GM12878 (cell line): ENCODE measurements around the gene XPNPEP2. TPM values are rescaled to one million over a fixed set of nuclear protein-coding genes. Genes with fewer than 3 reads are reported as not detected.

Experiments used
- ATAC-seq: fragments of 200-7000 bp; cut with Tn5 transposase; 3 replicates; pipeline ENCODE4 v1.9.1; 2020; ENCODE audit warnings: mild to moderate bottlenecking, moderate library complexity
- BruUV-seq: library from RNA; stranded (reverse); fragments of 400-500 nt; replicated peaks from 2 replicates; lab custom pipeline; 2021; lab: Mats Ljungman, UMichigan
- CTCF ChIA-PET: fragments of 300-600 bp; sonication (Branson Sonifier 250); formaldehyde crosslinking; extraction: SDS; loops from one replicate; lab custom pipeline; 2021; ENCODE audit warnings: inconsistent platforms; lab: Yijun Ruan, JAX
- POLR2A ChIA-PET: fragments of 350-600 bp; formaldehyde crosslinking; extraction: SDS; loops from one replicate; lab custom pipeline; 2021; ENCODE audit warnings: inconsistent platforms; lab: Charles Lee
- RAD21 ChIA-PET: fragments of 300-600 bp; sonication (Branson Sonifier 250); formaldehyde crosslinking; loops from one replicate; lab custom pipeline; 2023; ENCODE audit warnings: antibody characterized with exemption; ENCODE audit not compliant: unreplicated experiment; lab: Charles Lee
- SMC1A ChIA-PET: fragments of 300-600 bp; sonication (Branson Sonifier 250); formaldehyde crosslinking; loops from one replicate; lab custom pipeline; 2023; ENCODE audit not compliant: unreplicated experiment, uncharacterized antibody; lab: Charles Lee
- DNase-seq: peaks from one replicate; pipeline ENCODE4 v3.0.0-alpha.2; 2011; ENCODE audit warnings: low read depth, low spot score
- FAIRE-seq: peaks from 3 replicates; lab custom pipeline; 2011; peaks lifted over from hg19 to GRCh38; lab: Jason Lieb, UNC
- H2AFZ ChIP-seq: 2 replicates; pipeline ENCODE4 v1.6.0; 2011; ENCODE audit warnings: low read depth, low read length, control low read depth; ENCODE audit not compliant: control insufficient read depth
- H3K27ac ChIP-seq: 2 replicates; pipeline ENCODE4 v1.5.1; 2011; ENCODE audit warnings: control low read depth; ENCODE audit not compliant: control insufficient read depth, insufficient read depth
- H3K27me3 ChIP-seq, 2 experiments: replicated peaks in 1 of 2; 2 replicates each; pipeline versions ENCODE4 v1.6.0 to v1.6.1; 2011; ENCODE audit warnings: low read length in 1 of 2; ENCODE audit not compliant: control insufficient read depth in 2 of 2, insufficient read depth in 2 of 2
- H3K36me3 ChIP-seq, 2 experiments: 2 replicates each; pipeline ENCODE4 v1.5.1; 2011; ENCODE audit warnings: low read length in 1 of 2; ENCODE audit not compliant: control insufficient read depth in 2 of 2, insufficient read depth in 2 of 2
- H3K4me1 ChIP-seq: 2 replicates; pipeline ENCODE4 v1.6.1; 2011; ENCODE audit warnings: mild to moderate bottlenecking, low read length, moderate library complexity, mixed read lengths; ENCODE audit not compliant: control insufficient read depth, insufficient read depth
- H3K4me2 ChIP-seq: 2 replicates; pipeline ENCODE4 v1.6.0; 2011; ENCODE audit warnings: control low read depth; ENCODE audit not compliant: control insufficient read depth, insufficient read depth
- H3K4me3 ChIP-seq: fragments of 200-600 bp; sonication (generic); 2 replicates; pipeline ENCODE4 v1.5.1; 2016
- H3K79me2 ChIP-seq: 2 replicates; pipeline ENCODE4 v1.6.0; 2011; ENCODE audit warnings: low read length; ENCODE audit not compliant: control insufficient read depth, insufficient read depth
- H3K9ac ChIP-seq: 2 replicates; pipeline ENCODE4 v1.8.0; 2011; ENCODE audit warnings: low read length, control low read depth, mixed read lengths; ENCODE audit not compliant: control insufficient read depth, insufficient read depth
- H3K9me3 ChIP-seq: replicated peaks from 3 replicates; pipeline ENCODE4 v1.5.1; 2011; ENCODE audit warnings: mild to moderate bottlenecking, low read length; ENCODE audit not compliant: control insufficient read depth, insufficient read depth
- H4K20me1 ChIP-seq: 2 replicates; pipeline ENCODE4 v1.6.0; 2011; ENCODE audit not compliant: control insufficient read depth, insufficient read depth
- ATF7 ChIP-seq: fragments of 450-650 bp; IDR thresholded peaks from 2 replicates; pipeline ENCODE4 v1.6.1; 2016; ENCODE audit warnings: low read depth, mild to moderate bottlenecking
- CBFB ChIP-seq: IDR thresholded peaks from 2 replicates; pipeline ENCODE4 v1.6.1; 2016; ENCODE audit warnings: antibody characterized with exemption, low read depth
- CBX3 ChIP-seq: fragments of 200-600 bp; sonication (generic); IDR thresholded peaks from 2 replicates; pipeline ENCODE4 v1.6.1; 2016; ENCODE audit warnings: low read depth, borderline replicate concordance
- EZH2 ChIP-seq: IDR thresholded peaks from 2 replicates; pipeline ENCODE4 v1.6.1; 2012; ENCODE audit warnings: low read depth, mild to moderate bottlenecking, control low read depth, inconsistent platforms, low read length, borderline replicate concordance; ENCODE audit not compliant: control insufficient read depth
- FOS ChIP-seq: IDR thresholded peaks from 3 replicates; pipeline ENCODE4 v1.6.1; 2011; ENCODE audit warnings: borderline replicate concordance; ENCODE audit not compliant: insufficient read length; ENCODE audit errors: extremely low read depth
- MYC ChIP-seq: IDR thresholded peaks from 2 replicates; pipeline ENCODE4 v1.6.1; 2011; ENCODE audit warnings: mild to moderate bottlenecking, low read length, moderate library complexity, inconsistent platforms; ENCODE audit not compliant: insufficient read depth, insufficient replicate concordance, insufficient read length, severe bottlenecking
- NFYA ChIP-seq: IDR thresholded peaks from 2 replicates; pipeline ENCODE4 v1.6.1; 2011; ENCODE audit warnings: low read depth, mild to moderate bottlenecking, low read length, improper control_type of control experiment, borderline replicate concordance
- SIN3A ChIP-seq: IDR thresholded peaks from 2 replicates; pipeline ENCODE4 v1.6.1; 2012; ENCODE audit warnings: low read depth, low read length, improper control_type of control experiment
- SIX5 ChIP-seq: IDR thresholded peaks from 2 replicates; pipeline ENCODE4 v1.6.1; 2011; ENCODE audit warnings: mild to moderate bottlenecking, low read depth, low read length, moderate library complexity; ENCODE audit not compliant: severe bottlenecking
- SMAD5 ChIP-seq: IDR thresholded peaks from 2 replicates; pipeline ENCODE4 v1.6.1; 2016; ENCODE audit warnings: antibody characterized with exemption, low read depth
- SPI1 ChIP-seq: IDR thresholded peaks from 2 replicates; pipeline ENCODE4 v1.6.1; 2011; ENCODE audit warnings: low read depth, mild to moderate bottlenecking, low read length, moderate library complexity, borderline replicate concordance; ENCODE audit not compliant: insufficient read depth
- YY1 ChIP-seq: IDR thresholded peaks from 2 replicates; pipeline ENCODE4 v1.6.1; 2011; ENCODE audit warnings: low read depth, mild to moderate bottlenecking, low read length
- ZNF24 ChIP-seq: fragments of 450-650 bp; IDR thresholded peaks from 2 replicates; pipeline ENCODE4 v1.6.1; 2017; ENCODE audit warnings: antibody characterized with exemption, mild to moderate bottlenecking
- WGBS: methylation state at CpG from one replicate; pipeline ENCODE4 v1.1.6; 2016; ENCODE audit warnings: low lambda C conversion rate; ENCODE audit not compliant: insufficient replicate concordance, insufficient coverage; ENCODE audit errors: missing lambda C conversion rate; 5-methylcytosine and 5-hydroxymethylcytosine counted together
- in situ Hi-C: fragments of 300-500 bp; cut with MboI; formaldehyde crosslinking; loops from 9 replicates; pipeline ENCODE4 v1.14.3; 2018; ENCODE audit warnings: mixed read lengths
- intact Hi-C: fragments of 100-400 bp; cut with micrococcal nuclease; formaldehyde crosslinking; loops from one replicate; pipeline ENCODE4 v1.14.2; 2022; ENCODE audit not compliant: unreplicated experiment
- polyA plus RNA-seq, 11 experiments: library from polyadenylated mRNA; depleted of rRNA in 4 of 11; unstranded in 6 of 11; stranded (reverse) in 5 of 11; fragments of >200 nt; fragmentation: Nextera tagmentation in 4 of 11; fragmentation: Illumina TruSeq in 1 of 11; extraction: Ambion mirVana in 4 of 11; extraction: Trizol in 1 of 11; gene quantifications; 1 replicate in 1 of 11; 2 replicates in 10 of 11; pipeline versions ENCODE4 v1.2.1 to v1.2.3, GENCODE V29; 2011 to 2016; ENCODE audit warnings: inconsistent platforms in 2 of 11, missing spikeins in 2 of 11, low read depth in 1 of 11
- total RNA-seq, 4 experiments: library from RNA; depleted of rRNA in 3 of 4; stranded (reverse); fragments of >200 nt in 3 of 4; fragmentation: Illumina TruSeq in 1 of 4; extraction: Trizol in 1 of 4; gene quantifications; 2 replicates each; pipeline versions ENCODE4 v1.2.1 to v1.2.3, GENCODE V29; 2013 to 2021
- TF ChIP-seq, protein P1 (sequence below): fragments of 450-650 bp; IDR thresholded peaks from 2 replicates; pipeline ENCODE4 v1.6.1; 2017; ENCODE audit warnings: low read depth, mild to moderate bottlenecking, moderate library complexity
- TF ChIP-seq, protein P2 (sequence below): fragments of 450-650 bp; IDR thresholded peaks from 2 replicates; pipeline ENCODE4 v1.6.1; 2017; ENCODE audit warnings: borderline replicate concordance
- TF ChIP-seq, protein P3 (sequence below): IDR thresholded peaks from 2 replicates; pipeline ENCODE4 v1.6.1; 2011; ENCODE audit warnings: borderline replicate concordance, low read depth, mild to moderate bottlenecking, moderate library complexity, mixed read lengths, low read length; ENCODE audit not compliant: insufficient read depth; ENCODE audit errors: extremely low read length
- TF ChIP-seq, protein P4 (sequence below): IDR thresholded peaks from 2 replicates; pipeline ENCODE4 v1.6.1; 2011; ENCODE audit warnings: borderline replicate concordance, low read depth, mild to moderate bottlenecking, moderate library complexity, low read length; ENCODE audit not compliant: insufficient read depth, poor library complexity, severe bottlenecking

XPNPEP2 gene
- total and polyA plus RNA-seq, 10 of the 15 experiments (the other 5 are each of a cell fraction or from before 2014, with no cell fraction given) = 0.04 to 0.37 (median 0.15) TPM

DNA sequence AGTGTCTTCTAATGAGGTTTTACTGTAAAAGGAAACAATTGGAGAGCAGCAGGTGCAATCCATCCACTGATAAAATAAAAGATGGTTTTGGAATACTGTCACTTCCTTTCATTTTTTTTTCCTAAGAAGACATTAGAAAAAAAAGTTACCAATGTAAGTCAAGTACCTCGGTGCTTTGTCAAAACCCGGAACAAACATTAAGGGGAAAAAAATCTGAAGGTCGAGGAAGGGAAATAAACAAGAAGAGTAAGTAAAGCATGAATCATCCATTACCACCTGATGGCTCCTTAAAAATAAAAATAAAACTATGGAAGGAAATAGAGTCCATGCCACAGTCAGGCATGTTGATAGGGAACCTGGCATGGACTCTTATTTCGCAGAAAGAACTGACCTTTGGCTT, 15.3 kb upstream of the XPNPEP2 start:
- H3K79me2 ChIP-seq = no peaks in the 10 kb centered on the region
- no peaks in the 10 kb centered on the region for H3K36me3 ChIP-seq
- no peaks in the 10 kb centered on the region for H4K20me1 ChIP-seq
- H3K4me1 ChIP-seq = no peaks in the 10 kb centered on the region
- TF ChIP-seq EZH2 (no peak), YY1 (no peak), SPI1 (no peak), SMAD5 (no peak), ATF7 (no peak), MYC (no peak), SIN3A (no peak), FOS (no peak), ZNF24 (no peak), SIX5 (no peak), NFYA (no peak), CBX3 (no peak), CBFB (no peak)
- TF ChIP-seq, protein P1, sequence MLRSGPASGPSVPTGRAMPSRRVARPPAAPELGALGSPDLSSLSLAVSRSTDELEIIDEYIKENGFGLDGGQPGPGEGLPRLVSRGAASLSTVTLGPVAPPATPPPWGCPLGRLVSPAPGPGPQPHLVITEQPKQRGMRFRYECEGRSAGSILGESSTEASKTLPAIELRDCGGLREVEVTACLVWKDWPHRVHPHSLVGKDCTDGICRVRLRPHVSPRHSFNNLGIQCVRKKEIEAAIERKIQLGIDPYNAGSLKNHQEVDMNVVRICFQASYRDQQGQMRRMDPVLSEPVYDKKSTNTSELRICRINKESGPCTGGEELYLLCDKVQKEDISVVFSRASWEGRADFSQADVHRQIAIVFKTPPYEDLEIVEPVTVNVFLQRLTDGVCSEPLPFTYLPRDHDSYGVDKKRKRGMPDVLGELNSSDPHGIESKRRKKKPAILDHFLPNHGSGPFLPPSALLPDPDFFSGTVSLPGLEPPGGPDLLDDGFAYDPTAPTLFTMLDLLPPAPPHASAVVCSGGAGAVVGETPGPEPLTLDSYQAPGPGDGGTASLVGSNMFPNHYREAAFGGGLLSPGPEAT = no peak
- TF ChIP-seq, protein P2, sequence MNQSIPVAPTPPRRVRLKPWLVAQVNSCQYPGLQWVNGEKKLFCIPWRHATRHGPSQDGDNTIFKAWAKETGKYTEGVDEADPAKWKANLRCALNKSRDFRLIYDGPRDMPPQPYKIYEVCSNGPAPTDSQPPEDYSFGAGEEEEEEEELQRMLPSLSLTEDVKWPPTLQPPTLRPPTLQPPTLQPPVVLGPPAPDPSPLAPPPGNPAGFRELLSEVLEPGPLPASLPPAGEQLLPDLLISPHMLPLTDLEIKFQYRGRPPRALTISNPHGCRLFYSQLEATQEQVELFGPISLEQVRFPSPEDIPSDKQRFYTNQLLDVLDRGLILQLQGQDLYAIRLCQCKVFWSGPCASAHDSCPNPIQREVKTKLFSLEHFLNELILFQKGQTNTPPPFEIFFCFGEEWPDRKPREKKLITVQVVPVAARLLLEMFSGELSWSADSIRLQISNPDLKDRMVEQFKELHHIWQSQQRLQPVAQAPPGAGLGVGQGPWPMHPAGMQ = no peak
- TF ChIP-seq, protein P3, sequence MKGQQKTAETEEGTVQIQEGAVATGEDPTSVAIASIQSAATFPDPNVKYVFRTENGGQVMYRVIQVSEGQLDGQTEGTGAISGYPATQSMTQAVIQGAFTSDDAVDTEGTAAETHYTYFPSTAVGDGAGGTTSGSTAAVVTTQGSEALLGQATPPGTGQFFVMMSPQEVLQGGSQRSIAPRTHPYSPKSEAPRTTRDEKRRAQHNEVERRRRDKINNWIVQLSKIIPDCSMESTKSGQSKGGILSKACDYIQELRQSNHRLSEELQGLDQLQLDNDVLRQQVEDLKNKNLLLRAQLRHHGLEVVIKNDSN = no peak
- TF ChIP-seq, protein P4, sequence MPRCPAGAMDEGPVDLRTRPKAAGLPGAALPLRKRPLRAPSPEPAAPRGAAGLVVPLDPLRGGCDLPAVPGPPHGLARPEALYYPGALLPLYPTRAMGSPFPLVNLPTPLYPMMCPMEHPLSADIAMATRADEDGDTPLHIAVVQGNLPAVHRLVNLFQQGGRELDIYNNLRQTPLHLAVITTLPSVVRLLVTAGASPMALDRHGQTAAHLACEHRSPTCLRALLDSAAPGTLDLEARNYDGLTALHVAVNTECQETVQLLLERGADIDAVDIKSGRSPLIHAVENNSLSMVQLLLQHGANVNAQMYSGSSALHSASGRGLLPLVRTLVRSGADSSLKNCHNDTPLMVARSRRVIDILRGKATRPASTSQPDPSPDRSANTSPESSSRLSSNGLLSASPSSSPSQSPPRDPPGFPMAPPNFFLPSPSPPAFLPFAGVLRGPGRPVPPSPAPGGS = no peak
- no peaks in the 10 kb centered on the region for H3K27me3 ChIP-seq
- intact Hi-C loops = no loop called here
- no peak overlapping the region for H3K27ac ChIP-seq
- WGBS = 38% methylated on average over 4 of the region's 4 CpGs
- H3K4me2 ChIP-seq = no peak overlapping the region
- H3K9ac ChIP-seq = no peak overlapping the region
- no peak for ATAC-seq
- DNase-seq = no peak
- CTCF ChIA-PET = interaction anchor here (1.0 to 6.4 kb wide), 4 partner anchors 11 to 114 kb away, joined by 3 to 74 read pairs (median 4); no protein-coding TSS in a partner anchor
- SMC1A ChIA-PET = interaction anchor here (1.1 to 1.5 kb wide), 2 partner anchors 33 to 87 kb away, joined by 3 to 4 read pairs; no protein-coding TSS in a partner anchor
- RAD21 ChIA-PET = interaction anchor here (1.0 to 3.8 kb wide), 2 partner anchors 88 to 114 kb away, joined by 4 to 18 read pairs; no protein-coding TSS in a partner anchor
- no peak overlapping the region for H2AFZ ChIP-seq
- POLR2A ChIA-PET = no interaction called here
- no peak for FAIRE-seq
- no peaks in the 10 kb centered on the region for H3K9me3 ChIP-seq
- in situ Hi-C loops = no loop called here
- BruUV-seq = no TSS peak
- H3K4me3 ChIP-seq = no peak overlapping the region
